H9 (cell line): ENCODE measurements around the gene PXN. TPM values are rescaled to one million over a fixed set of nuclear protein-coding genes. Genes with fewer than 3 reads are reported as not detected.

ENCODE experiments used
- DNase-seq: peaks from one replicate; pipeline ENCODE4 v3.0.0-alpha.2; 2017
- H2AFZ ChIP-seq: one replicate; pipeline ENCODE4 v1.6.1; 2013; ENCODE audit warnings: mild to moderate bottlenecking, low read length, control low read depth, moderate library complexity
- H2AK5ac ChIP-seq: 2 replicates; pipeline ENCODE4 v1.6.1; 2013; ENCODE audit warnings: low read length, control low read depth, mixed read lengths; ENCODE audit not compliant: insufficient read length
- H2BK120ac ChIP-seq: one replicate; pipeline ENCODE4 v1.6.1; 2013; ENCODE audit warnings: low read depth, mild to moderate bottlenecking, low read length, control low read depth, inconsistent platforms; ENCODE audit not compliant: poor library complexity, severe bottlenecking
- H2BK12ac ChIP-seq: 2 replicates; pipeline ENCODE4 v1.6.1; 2013; ENCODE audit warnings: low read length, control low read depth, mixed read lengths, low read depth; ENCODE audit not compliant: insufficient read length
- H2BK15ac ChIP-seq: 2 replicates; pipeline ENCODE4 v1.6.1; 2013; ENCODE audit warnings: low read depth, low read length, control low read depth
- H2BK20ac ChIP-seq: one replicate; pipeline ENCODE4 v1.6.1; 2013; ENCODE audit warnings: low read depth, mild to moderate bottlenecking, low read length, control low read depth, inconsistent platforms; ENCODE audit not compliant: poor library complexity, severe bottlenecking
- H2BK5ac ChIP-seq: 2 replicates; pipeline ENCODE4 v1.6.1; 2013; ENCODE audit warnings: low read length, control low read depth, mixed read lengths; ENCODE audit not compliant: insufficient read length
- H3K14ac ChIP-seq: 2 replicates; pipeline ENCODE4 v1.6.1; 2013; ENCODE audit warnings: low read length, control low read depth; ENCODE audit not compliant: insufficient read depth
- H3K18ac ChIP-seq: 2 replicates; pipeline ENCODE4 v1.6.1; 2013; ENCODE audit warnings: low read depth, mild to moderate bottlenecking, mixed read lengths, low read length, control low read depth; ENCODE audit not compliant: insufficient read length
- H3K23ac ChIP-seq: 2 replicates; pipeline ENCODE4 v1.6.1; 2013; ENCODE audit warnings: low read length, control low read depth, mixed read lengths, low read depth; ENCODE audit not compliant: insufficient read length
- H3K23me2 ChIP-seq: 2 replicates; pipeline ENCODE4 v1.6.1; 2013; ENCODE audit warnings: low read depth, mild to moderate bottlenecking, mixed read lengths, low read length, control low read depth; ENCODE audit not compliant: insufficient read length, poor library complexity, severe bottlenecking
- H3K27ac ChIP-seq: 2 replicates; pipeline ENCODE4 v1.5.1; 2013; ENCODE audit warnings: low read length, control low read depth, mixed read lengths, low read depth; ENCODE audit not compliant: insufficient read length
- H3K27me3 ChIP-seq: 2 replicates; pipeline ENCODE4 v1.6.1; 2013; ENCODE audit warnings: low read length, control low read depth, inconsistent platforms; ENCODE audit not compliant: insufficient read depth
- H3K4ac ChIP-seq: 2 replicates; pipeline ENCODE4 v1.6.1; 2013; ENCODE audit warnings: low read depth, mild to moderate bottlenecking, control low read depth, inconsistent platforms, low read length, moderate library complexity
- H3K4me1 ChIP-seq: 2 replicates; pipeline ENCODE4 v1.6.1; 2013; ENCODE audit warnings: low read length, control low read depth, inconsistent platforms; ENCODE audit not compliant: insufficient read depth
- H3K4me2 ChIP-seq: 2 replicates; pipeline ENCODE4 v1.6.1; 2013; ENCODE audit warnings: low read length, control low read depth, mixed read lengths; ENCODE audit not compliant: insufficient read length, insufficient read depth
- H3K56ac ChIP-seq: 2 replicates; pipeline ENCODE4 v1.6.1; 2013; ENCODE audit warnings: low read depth, mild to moderate bottlenecking, mixed read lengths, low read length, control low read depth; ENCODE audit not compliant: insufficient read length
- H3K79me1 ChIP-seq: 2 replicates; pipeline ENCODE4 v1.6.1; 2013; ENCODE audit warnings: low read depth, mild to moderate bottlenecking, moderate library complexity, low read length, control low read depth, inconsistent platforms; ENCODE audit not compliant: insufficient read depth, poor library complexity, severe bottlenecking
- H3K79me2 ChIP-seq: 2 replicates; pipeline ENCODE4 v1.6.1; 2013; ENCODE audit warnings: low read length, control low read depth, inconsistent platforms; ENCODE audit not compliant: insufficient read depth
- H3K9ac ChIP-seq: 2 replicates; pipeline ENCODE4 v1.6.1; 2013; ENCODE audit warnings: low read length, control low read depth, mixed read lengths; ENCODE audit not compliant: insufficient read length; ENCODE audit errors: extremely low read depth
- H3K9me3 ChIP-seq: one replicate; pipeline ENCODE4 v1.6.1; 2013; ENCODE audit warnings: low read depth, low read length, inconsistent platforms; ENCODE audit not compliant: control insufficient read depth
- H3T11ph ChIP-seq: one replicate; pipeline ENCODE4 v1.6.1; 2013; ENCODE audit warnings: mild to moderate bottlenecking, low read length, control low read depth, inconsistent platforms
- H4K20me1 ChIP-seq: one replicate; pipeline ENCODE4 v1.6.1; 2013; ENCODE audit not compliant: control insufficient read depth, insufficient read length, insufficient read depth
- H4K5ac ChIP-seq: 2 replicates; pipeline ENCODE4 v1.6.1; 2013; ENCODE audit warnings: low read depth, mild to moderate bottlenecking, mixed read lengths, low read length, control low read depth; ENCODE audit not compliant: insufficient read length
- H4K8ac ChIP-seq: replicated peaks from 2 replicates; pipeline ENCODE4 v1.6.1; 2013; ENCODE audit warnings: low read length, control low read depth, mixed read lengths, low read depth; ENCODE audit not compliant: insufficient read length
- H4K91ac ChIP-seq: 2 replicates; pipeline ENCODE4 v1.6.1; 2013; ENCODE audit warnings: low read depth, mild to moderate bottlenecking, moderate library complexity, mixed read lengths, low read length, control low read depth; ENCODE audit not compliant: insufficient read length
- H3K27ac Mint-ChIP-seq, 3 experiments: 2 replicates in 2 of 3; 3 replicates in 1 of 3; pipeline ENCODE4 v1.8.0; 2020 to 2021; ENCODE audit warnings: mixed read lengths in 3 of 3, mild to moderate bottlenecking in 1 of 3, moderate library complexity in 1 of 3
- H3K27me3 Mint-ChIP-seq: 2 replicates; pipeline ENCODE4 v1.8.0; 2021; ENCODE audit warnings: low read depth, mild to moderate bottlenecking, moderate library complexity, mixed read lengths
- H3K36me3 Mint-ChIP-seq, 3 experiments: 2 replicates in 2 of 3; 3 replicates in 1 of 3; pipeline ENCODE4 v1.8.0; 2020 to 2021; ENCODE audit warnings: low read depth in 3 of 3, mixed read lengths in 3 of 3; ENCODE audit not compliant: insufficient read depth in 1 of 3
- H3K4me1 Mint-ChIP-seq, 2 experiments: 2 replicates each; pipeline ENCODE4 v1.8.0; 2020; ENCODE audit warnings: mixed read lengths in 2 of 2
- H3K4me3 Mint-ChIP-seq, 2 experiments: 2 replicates in 1 of 2; 3 replicates in 1 of 2; pipeline ENCODE4 v1.8.0; 2020 to 2021; ENCODE audit warnings: mild to moderate bottlenecking in 2 of 2, mixed read lengths in 2 of 2, moderate library complexity in 1 of 2
- H3K9me3 Mint-ChIP-seq, 2 experiments: 2 replicates in 1 of 2; 3 replicates in 1 of 2; pipeline ENCODE4 v1.8.0; 2020; ENCODE audit warnings: mild to moderate bottlenecking in 2 of 2, mixed read lengths in 2 of 2, moderate library complexity in 1 of 2
- CTCF ChIP-seq: fragments of 200-600 bp; sonication (generic); conservative IDR thresholded peaks from 3 replicates; pipeline ENCODE4 v1.8.0; 2021; ENCODE audit warnings: antibody characterized with exemption, mild to moderate bottlenecking
- WGBS: extraction: QIAGEN DNeasy Blood & Tissue Kit; methylation state at CpG from one replicate; pipeline ENCODE4 v1.1.7; 2013; ENCODE audit warnings: missing lambda C conversion rate, low lambda C conversion rate, mixed read lengths; ENCODE audit not compliant: insufficient read length; ENCODE audit errors: extremely low coverage; 5-methylcytosine and 5-hydroxymethylcytosine counted together
- total RNA-seq: library from RNA; stranded (reverse); gene quantifications from 2 replicates; pipeline ENCODE4 v1.2.1, GENCODE V29; 2021

The PXN gene
- total RNA-seq, 1 experiment from 2014 or later: 92.8 TPM

GRCh38 chr12:120220838-120221575, 44.5 kb downstream of the PXN start:
- Histone ChIP-seq H2AFZ (no peak overlapping the region), H4K8ac (no peak overlapping the region), H3K4ac (no peak overlapping the region), H3K23ac (no peak overlapping the region), H2BK15ac (no peak overlapping the region), H3K4me1 (no peaks in the 10 kb centered on the region; the same call in 1 of the 2 replicates), H3K27ac (no peak overlapping the region), H4K5ac (no peak overlapping the region), H2BK5ac (no peak overlapping the region), H4K91ac (no peak overlapping the region), H3K56ac (no peak overlapping the region), H2BK12ac (no peak overlapping the region), H2AK5ac (no peak overlapping the region), H3K23me2 (no peaks in the 10 kb centered on the region), H4K20me1 (no peaks in the 10 kb centered on the region), H3T11ph (no peak overlapping the region), H3K18ac (no peak overlapping the region), H3K27me3 (no peaks in the 10 kb centered on the region; the same call in 1 of the 2 replicates), H3K79me2 (0 out of 2 replicates have a peak, but pooled peaks cover 1% of the 10 kb centered on the region), H3K9me3 (no peaks in the 10 kb centered on the region), H2BK20ac (no peak overlapping the region), H2BK120ac (no peak overlapping the region), H3K14ac (no peak overlapping the region), H3K4me2 (no peak overlapping the region), H3K79me1 (no peaks in the 10 kb centered on the region), H3K9ac (no peak overlapping the region)
- Mint-ChIP-seq H3K4me1 (peaks cover 9 to 14% of the 10 kb centered on the region in 2 experiments), H3K36me3 (peaks cover 17 to 59% (median 49%) of the 10 kb centered on the region in 3 experiments), H3K4me3 (peak overlapping the region in 1 of 2 experiments; percentile 38; a peak in 1 of 5 replicates), H3K27me3 (no peaks in the 10 kb centered on the region), H3K9me3 (no peaks in the 10 kb centered on the region), H3K27ac (peak overlapping the region in 1 of 3 experiments; percentile 64; a peak in 1 of 7 replicates)
- no peak for DNase-seq
- no CpG with 5 or more reads among the region's 10 CpGs for WGBS
- no peak for TF ChIP-seq CTCF
